H9 (cell line): ENCODE data around the gene JAKMIP3. TPM values are rescaled to one million over a fixed set of nuclear protein-coding genes. Genes with fewer than 3 reads are reported as not detected.

Experiments used
- DNase-seq: peaks from one replicate; pipeline ENCODE4 v3.0.0-alpha.2; 2017
- H2AFZ ChIP-seq: one replicate; pipeline ENCODE4 v1.6.1; 2013; ENCODE audit warnings: mild to moderate bottlenecking, low read length, control low read depth, moderate library complexity
- H2AK5ac ChIP-seq: 2 replicates; pipeline ENCODE4 v1.6.1; 2013; ENCODE audit warnings: low read length, control low read depth, mixed read lengths; ENCODE audit not compliant: insufficient read length
- H2BK120ac ChIP-seq: one replicate; pipeline ENCODE4 v1.6.1; 2013; ENCODE audit warnings: low read depth, mild to moderate bottlenecking, low read length, control low read depth, inconsistent platforms; ENCODE audit not compliant: poor library complexity, severe bottlenecking
- H2BK12ac ChIP-seq: 2 replicates; pipeline ENCODE4 v1.6.1; 2013; ENCODE audit warnings: low read length, control low read depth, mixed read lengths, low read depth; ENCODE audit not compliant: insufficient read length
- H2BK15ac ChIP-seq: 2 replicates; pipeline ENCODE4 v1.6.1; 2013; ENCODE audit warnings: low read depth, low read length, control low read depth
- H2BK20ac ChIP-seq: one replicate; pipeline ENCODE4 v1.6.1; 2013; ENCODE audit warnings: low read depth, mild to moderate bottlenecking, low read length, control low read depth, inconsistent platforms; ENCODE audit not compliant: poor library complexity, severe bottlenecking
- H2BK5ac ChIP-seq: 2 replicates; pipeline ENCODE4 v1.6.1; 2013; ENCODE audit warnings: low read length, control low read depth, mixed read lengths; ENCODE audit not compliant: insufficient read length
- H3K14ac ChIP-seq: 2 replicates; pipeline ENCODE4 v1.6.1; 2013; ENCODE audit warnings: low read length, control low read depth; ENCODE audit not compliant: insufficient read depth
- H3K18ac ChIP-seq: 2 replicates; pipeline ENCODE4 v1.6.1; 2013; ENCODE audit warnings: low read depth, mild to moderate bottlenecking, mixed read lengths, low read length, control low read depth; ENCODE audit not compliant: insufficient read length
- H3K23ac ChIP-seq: 2 replicates; pipeline ENCODE4 v1.6.1; 2013; ENCODE audit warnings: low read length, control low read depth, mixed read lengths, low read depth; ENCODE audit not compliant: insufficient read length
- H3K23me2 ChIP-seq: 2 replicates; pipeline ENCODE4 v1.6.1; 2013; ENCODE audit warnings: low read depth, mild to moderate bottlenecking, mixed read lengths, low read length, control low read depth; ENCODE audit not compliant: insufficient read length, poor library complexity, severe bottlenecking
- H3K27ac ChIP-seq: 2 replicates; pipeline ENCODE4 v1.5.1; 2013; ENCODE audit warnings: low read length, control low read depth, mixed read lengths, low read depth; ENCODE audit not compliant: insufficient read length
- H3K27me3 ChIP-seq: 2 replicates; pipeline ENCODE4 v1.6.1; 2013; ENCODE audit warnings: low read length, control low read depth, inconsistent platforms; ENCODE audit not compliant: insufficient read depth
- H3K4ac ChIP-seq: 2 replicates; pipeline ENCODE4 v1.6.1; 2013; ENCODE audit warnings: low read depth, mild to moderate bottlenecking, control low read depth, inconsistent platforms, low read length, moderate library complexity
- H3K4me1 ChIP-seq: 2 replicates; pipeline ENCODE4 v1.6.1; 2013; ENCODE audit warnings: low read length, control low read depth, inconsistent platforms; ENCODE audit not compliant: insufficient read depth
- H3K4me2 ChIP-seq: 2 replicates; pipeline ENCODE4 v1.6.1; 2013; ENCODE audit warnings: low read length, control low read depth, mixed read lengths; ENCODE audit not compliant: insufficient read length, insufficient read depth
- H3K56ac ChIP-seq: 2 replicates; pipeline ENCODE4 v1.6.1; 2013; ENCODE audit warnings: low read depth, mild to moderate bottlenecking, mixed read lengths, low read length, control low read depth; ENCODE audit not compliant: insufficient read length
- H3K79me1 ChIP-seq: 2 replicates; pipeline ENCODE4 v1.6.1; 2013; ENCODE audit warnings: low read depth, mild to moderate bottlenecking, moderate library complexity, low read length, control low read depth, inconsistent platforms; ENCODE audit not compliant: insufficient read depth, poor library complexity, severe bottlenecking
- H3K79me2 ChIP-seq: 2 replicates; pipeline ENCODE4 v1.6.1; 2013; ENCODE audit warnings: low read length, control low read depth, inconsistent platforms; ENCODE audit not compliant: insufficient read depth
- H3K9ac ChIP-seq: 2 replicates; pipeline ENCODE4 v1.6.1; 2013; ENCODE audit warnings: low read length, control low read depth, mixed read lengths; ENCODE audit not compliant: insufficient read length; ENCODE audit errors: extremely low read depth
- H3K9me3 ChIP-seq: one replicate; pipeline ENCODE4 v1.6.1; 2013; ENCODE audit warnings: low read depth, low read length, inconsistent platforms; ENCODE audit not compliant: control insufficient read depth
- H3T11ph ChIP-seq: one replicate; pipeline ENCODE4 v1.6.1; 2013; ENCODE audit warnings: mild to moderate bottlenecking, low read length, control low read depth, inconsistent platforms
- H4K20me1 ChIP-seq: one replicate; pipeline ENCODE4 v1.6.1; 2013; ENCODE audit not compliant: control insufficient read depth, insufficient read length, insufficient read depth
- H4K5ac ChIP-seq: 2 replicates; pipeline ENCODE4 v1.6.1; 2013; ENCODE audit warnings: low read depth, mild to moderate bottlenecking, mixed read lengths, low read length, control low read depth; ENCODE audit not compliant: insufficient read length
- H4K8ac ChIP-seq: replicated peaks from 2 replicates; pipeline ENCODE4 v1.6.1; 2013; ENCODE audit warnings: low read length, control low read depth, mixed read lengths, low read depth; ENCODE audit not compliant: insufficient read length
- H4K91ac ChIP-seq: 2 replicates; pipeline ENCODE4 v1.6.1; 2013; ENCODE audit warnings: low read depth, mild to moderate bottlenecking, moderate library complexity, mixed read lengths, low read length, control low read depth; ENCODE audit not compliant: insufficient read length
- H3K27ac Mint-ChIP-seq, 3 experiments: 2 replicates in 2 of 3; 3 replicates in 1 of 3; pipeline ENCODE4 v1.8.0; 2020 to 2021; ENCODE audit warnings: mixed read lengths in 3 of 3, mild to moderate bottlenecking in 1 of 3, moderate library complexity in 1 of 3
- H3K27me3 Mint-ChIP-seq: 2 replicates; pipeline ENCODE4 v1.8.0; 2021; ENCODE audit warnings: low read depth, mild to moderate bottlenecking, moderate library complexity, mixed read lengths
- H3K36me3 Mint-ChIP-seq, 3 experiments: 2 replicates in 2 of 3; 3 replicates in 1 of 3; pipeline ENCODE4 v1.8.0; 2020 to 2021; ENCODE audit warnings: low read depth in 3 of 3, mixed read lengths in 3 of 3; ENCODE audit not compliant: insufficient read depth in 1 of 3
- H3K4me1 Mint-ChIP-seq, 2 experiments: 2 replicates each; pipeline ENCODE4 v1.8.0; 2020; ENCODE audit warnings: mixed read lengths in 2 of 2
- H3K4me3 Mint-ChIP-seq, 2 experiments: 2 replicates in 1 of 2; 3 replicates in 1 of 2; pipeline ENCODE4 v1.8.0; 2020 to 2021; ENCODE audit warnings: mild to moderate bottlenecking in 2 of 2, mixed read lengths in 2 of 2, moderate library complexity in 1 of 2
- H3K9me3 Mint-ChIP-seq, 2 experiments: 2 replicates in 1 of 2; 3 replicates in 1 of 2; pipeline ENCODE4 v1.8.0; 2020; ENCODE audit warnings: mild to moderate bottlenecking in 2 of 2, mixed read lengths in 2 of 2, moderate library complexity in 1 of 2
- WGBS: extraction: QIAGEN DNeasy Blood & Tissue Kit; methylation state at CpG from one replicate; pipeline ENCODE4 v1.1.7; 2013; ENCODE audit warnings: missing lambda C conversion rate, low lambda C conversion rate, mixed read lengths; ENCODE audit not compliant: insufficient read length; ENCODE audit errors: extremely low coverage; 5-methylcytosine and 5-hydroxymethylcytosine counted together
- total RNA-seq: library from RNA; stranded (reverse); gene quantifications from 2 replicates; pipeline ENCODE4 v1.2.1, GENCODE V29; 2021
- TF ChIP-seq, protein P1 (sequence below): fragments of 200-600 bp; sonication (generic); conservative IDR thresholded peaks from 3 replicates; pipeline ENCODE4 v1.8.0; 2021; ENCODE audit warnings: antibody characterized with exemption, mild to moderate bottlenecking

Gene JAKMIP3
- total RNA-seq, 1 experiment from 2014 or later: 0.50 TPM

DNA sequence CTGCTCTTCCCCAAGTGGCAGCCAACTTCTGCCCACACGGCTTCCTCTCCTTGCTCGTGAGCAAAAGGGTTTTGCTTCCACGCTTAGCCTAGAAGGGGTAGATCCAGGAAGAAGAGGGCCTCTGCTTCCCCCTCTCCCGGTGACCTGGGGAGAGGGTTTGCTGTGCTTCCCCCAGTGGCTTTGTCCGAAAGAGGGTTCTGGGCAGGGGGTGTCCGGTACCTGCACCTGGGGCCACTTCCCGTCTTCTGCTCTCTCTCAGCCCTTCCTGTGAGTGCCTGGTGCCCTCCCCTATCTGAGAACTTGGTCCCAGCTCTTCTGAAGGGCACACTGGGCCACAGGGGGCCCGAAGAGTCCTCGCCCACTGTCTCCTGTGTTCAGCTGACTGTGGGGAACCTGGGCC is 11.3 kb downstream of the JAKMIP3 start:
- Histone ChIP-seq H3K56ac (no peak overlapping the region), H2BK120ac (no peak overlapping the region), H4K20me1 (no peaks in the 10 kb centered on the region), H2BK20ac (no peak overlapping the region), H3K27me3 (no peaks in the 10 kb centered on the region), H3K9me3 (no peaks in the 10 kb centered on the region), H2AFZ (no peak overlapping the region), H3K4me2 (no peak overlapping the region), H4K8ac (no peak overlapping the region), H2BK5ac (no peak overlapping the region), H3K79me2 (no peaks in the 10 kb centered on the region), H3K27ac (no peak overlapping the region), H3K79me1 (no peaks in the 10 kb centered on the region), H4K91ac (no peak overlapping the region), H3T11ph (no peak overlapping the region), H3K4me1 (no peaks in the 10 kb centered on the region; the same call in 1 of the 2 replicates), H3K9ac (no peak overlapping the region), H3K18ac (no peak overlapping the region), H2BK15ac (no peak overlapping the region), H2BK12ac (no peak overlapping the region), H2AK5ac (no peak overlapping the region), H3K4ac (no peak overlapping the region), H3K14ac (no peak overlapping the region), H4K5ac (no peak overlapping the region), H3K23me2 (no peaks in the 10 kb centered on the region), H3K23ac (no peak overlapping the region)
- DNase-seq: peak; percentile 28
- Mint-ChIP-seq H3K4me1 (peaks cover 17 to 21% of the 10 kb centered on the region in 2 experiments), H3K36me3 (no peaks in the 10 kb centered on the region), H3K27me3 (peaks cover 3% of the 10 kb centered on the region; the same call in 1 of the 2 replicates), H3K9me3 (peaks cover 0 to 3% of the 10 kb centered on the region in 2 experiments; a peak in 2 of 5 replicates), H3K4me3 (no peak overlapping the region), H3K27ac (no peak overlapping the region)
- no CpG with 5 or more reads among the region's 9 CpGs for WGBS
- TF ChIP-seq, protein P1, sequence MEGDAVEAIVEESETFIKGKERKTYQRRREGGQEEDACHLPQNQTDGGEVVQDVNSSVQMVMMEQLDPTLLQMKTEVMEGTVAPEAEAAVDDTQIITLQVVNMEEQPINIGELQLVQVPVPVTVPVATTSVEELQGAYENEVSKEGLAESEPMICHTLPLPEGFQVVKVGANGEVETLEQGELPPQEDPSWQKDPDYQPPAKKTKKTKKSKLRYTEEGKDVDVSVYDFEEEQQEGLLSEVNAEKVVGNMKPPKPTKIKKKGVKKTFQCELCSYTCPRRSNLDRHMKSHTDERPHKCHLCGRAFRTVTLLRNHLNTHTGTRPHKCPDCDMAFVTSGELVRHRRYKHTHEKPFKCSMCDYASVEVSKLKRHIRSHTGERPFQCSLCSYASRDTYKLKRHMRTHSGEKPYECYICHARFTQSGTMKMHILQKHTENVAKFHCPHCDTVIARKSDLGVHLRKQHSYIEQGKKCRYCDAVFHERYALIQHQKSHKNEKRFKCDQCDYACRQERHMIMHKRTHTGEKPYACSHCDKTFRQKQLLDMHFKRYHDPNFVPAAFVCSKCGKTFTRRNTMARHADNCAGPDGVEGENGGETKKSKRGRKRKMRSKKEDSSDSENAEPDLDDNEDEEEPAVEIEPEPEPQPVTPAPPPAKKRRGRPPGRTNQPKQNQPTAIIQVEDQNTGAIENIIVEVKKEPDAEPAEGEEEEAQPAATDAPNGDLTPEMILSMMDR: no peak
